ENCODE measurements around the gene SYT4. TPM values are rescaled to one million over a fixed set of nuclear protein-coding genes. Genes with fewer than 3 reads are reported as not detected.

Gene SYT4
- total RNA-seq, 4 donors from 2014 or later, result 0.65 TPM; not detected in 3

DNA sequence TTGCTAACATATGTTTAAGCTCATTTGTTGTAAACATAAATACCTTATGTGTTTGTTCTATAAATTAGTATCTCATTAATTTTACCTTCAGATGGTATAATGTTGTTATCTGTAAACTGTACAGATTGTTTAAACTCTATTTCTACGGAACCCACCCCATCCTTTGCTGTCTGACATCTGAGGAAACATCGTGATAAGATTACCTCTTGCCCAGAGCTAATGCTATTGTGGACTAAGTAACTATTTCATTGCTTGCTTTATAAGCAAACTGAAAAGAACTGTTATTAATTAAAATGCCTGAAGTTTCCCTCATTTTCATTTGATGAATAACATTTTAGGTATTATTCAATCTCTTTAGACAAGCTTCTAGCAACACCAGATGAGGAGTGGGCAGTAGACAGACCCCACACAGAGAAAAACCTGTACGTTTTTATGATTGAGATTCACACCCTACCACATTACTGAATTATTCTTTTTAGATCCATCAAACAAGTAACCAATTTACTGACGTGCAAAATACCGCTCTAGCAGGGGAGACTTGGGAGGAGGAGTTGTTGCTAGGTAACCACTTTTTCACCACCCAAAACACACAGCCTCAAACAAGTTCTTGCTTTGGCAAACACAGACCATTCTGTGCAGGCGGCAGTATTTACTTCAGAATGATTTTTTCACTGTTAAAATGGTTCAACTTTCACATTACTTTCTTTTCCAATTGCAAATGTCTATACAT is 1.9 kb upstream of the SYT4 start:
- TF ChIP-seq, protein P1, sequence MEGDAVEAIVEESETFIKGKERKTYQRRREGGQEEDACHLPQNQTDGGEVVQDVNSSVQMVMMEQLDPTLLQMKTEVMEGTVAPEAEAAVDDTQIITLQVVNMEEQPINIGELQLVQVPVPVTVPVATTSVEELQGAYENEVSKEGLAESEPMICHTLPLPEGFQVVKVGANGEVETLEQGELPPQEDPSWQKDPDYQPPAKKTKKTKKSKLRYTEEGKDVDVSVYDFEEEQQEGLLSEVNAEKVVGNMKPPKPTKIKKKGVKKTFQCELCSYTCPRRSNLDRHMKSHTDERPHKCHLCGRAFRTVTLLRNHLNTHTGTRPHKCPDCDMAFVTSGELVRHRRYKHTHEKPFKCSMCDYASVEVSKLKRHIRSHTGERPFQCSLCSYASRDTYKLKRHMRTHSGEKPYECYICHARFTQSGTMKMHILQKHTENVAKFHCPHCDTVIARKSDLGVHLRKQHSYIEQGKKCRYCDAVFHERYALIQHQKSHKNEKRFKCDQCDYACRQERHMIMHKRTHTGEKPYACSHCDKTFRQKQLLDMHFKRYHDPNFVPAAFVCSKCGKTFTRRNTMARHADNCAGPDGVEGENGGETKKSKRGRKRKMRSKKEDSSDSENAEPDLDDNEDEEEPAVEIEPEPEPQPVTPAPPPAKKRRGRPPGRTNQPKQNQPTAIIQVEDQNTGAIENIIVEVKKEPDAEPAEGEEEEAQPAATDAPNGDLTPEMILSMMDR (IDR thresholded peaks at IDR 0.05; ENCODE audit: low read depth), result no peak

DNA sequence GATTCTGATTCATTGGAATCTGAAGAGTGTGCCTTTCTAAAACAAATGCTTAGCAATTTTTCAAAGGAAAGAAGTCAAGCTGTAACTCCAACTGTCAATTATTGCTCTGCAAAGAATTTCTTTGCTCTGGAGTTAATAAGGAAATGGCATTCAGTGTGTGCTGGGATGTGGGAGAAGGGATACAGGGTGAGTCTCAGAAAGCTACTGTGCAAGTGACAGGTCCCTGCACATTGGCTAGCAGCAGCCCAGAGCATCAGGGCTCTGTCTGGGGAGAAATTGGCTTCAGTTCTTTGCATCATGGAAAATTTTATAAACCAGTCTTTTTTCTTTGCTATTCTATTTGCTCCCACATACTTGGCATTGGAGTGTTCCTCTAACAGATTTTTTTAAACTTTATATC is 1.1 kb upstream of the SYT4 start:
- TF ChIP-seq, protein P1 (IDR thresholded peaks at IDR 0.05; ENCODE audit: low read depth), result no peak

DNA sequence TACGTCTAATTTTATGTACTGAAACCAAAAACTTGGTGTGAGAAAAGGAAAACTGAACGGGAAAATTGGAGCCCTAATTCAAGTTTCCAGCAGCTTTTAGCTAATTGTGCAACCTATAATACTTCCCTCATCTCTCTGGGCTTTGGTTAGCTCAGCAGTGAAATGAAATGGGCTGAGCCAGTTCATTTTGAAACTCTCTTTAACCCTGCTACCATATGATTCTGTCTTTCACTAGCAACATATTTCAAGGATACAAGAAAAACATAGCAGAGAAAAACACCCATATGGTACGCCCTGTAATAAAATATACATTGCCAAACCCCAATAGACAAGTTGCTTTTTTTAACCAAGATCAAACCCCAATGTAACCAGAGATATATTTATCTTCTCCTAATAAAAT is 799 bp downstream of the SYT4 start:
- TF ChIP-seq, protein P1 (IDR thresholded peaks at IDR 0.05; ENCODE audit: low read depth), result no peak

DNA sequence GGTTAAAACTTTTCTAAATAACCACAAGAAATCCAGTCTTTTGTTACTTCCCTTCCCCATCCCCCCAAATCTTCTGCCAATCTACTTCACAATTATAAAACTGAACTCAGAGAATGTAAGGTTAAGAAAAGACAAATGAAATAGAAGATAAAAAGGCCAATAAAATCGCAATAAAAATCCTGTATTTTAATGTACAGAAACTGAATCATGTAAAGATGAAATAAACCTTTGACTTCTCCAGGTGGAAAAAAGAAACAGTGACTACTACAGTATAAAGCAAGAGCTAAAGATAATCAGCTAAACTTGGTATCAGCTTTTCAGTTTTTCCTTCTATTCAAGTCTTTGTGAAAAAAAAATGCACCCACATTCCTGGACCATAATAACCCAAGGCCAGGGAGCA is 1.7 kb downstream of the SYT4 start:
- TF ChIP-seq, protein P1 (IDR thresholded peaks at IDR 0.05; ENCODE audit: low read depth), result no peak

GRCh38 chr18:43274526-43274925 is 2.8 kb downstream of the SYT4 start:
- TF ChIP-seq, protein P1 (IDR thresholded peaks at IDR 0.05; ENCODE audit: low read depth), result no peak

GRCh38 chr18:43271593-43272432 is 5.5 kb downstream of the SYT4 start:
- TF ChIP-seq, protein P1 (IDR thresholded peaks at IDR 0.05; ENCODE audit: low read depth), result no peak

- TF ChIP-seq, protein P1 (IDR thresholded peaks at IDR 0.05; ENCODE audit: low read depth), result no peak
Observed at GRCh38 chr18:43267818-43268217, 9.5 kb downstream of the SYT4 start.
